Stimulated activated naive CD8-positive, alpha-beta T cell treated with anti-CD3 and anti-CD28 coated beads, Interleukin-15, amount 100 ng/mL, for 72 hours (primary cell): ENCODE results near the gene SETD6.

ENCODE experiments used
- ATAC-seq: fragments of 150-1000 bp; cut with Tn5 transposase; 2 replicates; pipeline ENCODE4 v1.10.0; 2021; ENCODE audit warnings: mild to moderate bottlenecking, moderate library complexity
- DNase-seq, 2 donors: peaks; one replicate each; pipeline ENCODE4 v3.0.0; 2021 to 2022
- H3K27ac Mint-ChIP-seq, 2 donors: one replicate each; pipeline ENCODE4 v1.8.0; 2022; ENCODE audit warnings: mild to moderate bottlenecking in 2 of 2, mixed read lengths in 2 of 2, moderate library complexity in 2 of 2
- H3K27me3 Mint-ChIP-seq: one replicate; pipeline ENCODE4 v1.8.0; 2022; ENCODE audit warnings: mixed read lengths
- H3K4me1 Mint-ChIP-seq: one replicate; pipeline ENCODE4 v1.8.0; 2022; ENCODE audit warnings: mild to moderate bottlenecking, mixed read lengths
- H3K4me3 Mint-ChIP-seq, 2 donors: one replicate each; pipeline ENCODE4 v1.8.0; 2022; ENCODE audit warnings: mild to moderate bottlenecking in 2 of 2, mixed read lengths in 2 of 2, moderate library complexity in 1 of 2
- H3K9me3 Mint-ChIP-seq, 2 donors: one replicate each; pipeline ENCODE4 v1.8.0; 2022; ENCODE audit warnings: mixed read lengths in 2 of 2

The SETD6 gene

GRCh38 chr16:58515125-58515870, at the start of gene SETD6:
SETD6 (plus strand) TSS chr16:58515517; CDS start chr16:58515538, 21 bp downstream.
- DNase-seq (peak; percentile 73 to 80), ATAC-seq (peak; percentile 83)
- Mint-ChIP-seq H3K27me3 (no peaks in the 10 kb centered on the region), H3K9me3 (no peaks in the 10 kb centered on the region), H3K27ac (peak within 1 kb of the TSS; percentile 91 to 95), H3K4me1 (peaks cover 69% of the 10 kb centered on the region), H3K4me3 (peak within 1 kb of the TSS; percentile 89 to 95)

GRCh38 chr16:58465817-58466216, 49.5 kb upstream of the SETD6 start:
- H3K4me3 Mint-ChIP-seq = no peak overlapping the region
- no peaks in the 10 kb centered on the region for H3K9me3 Mint-ChIP-seq
- H3K27ac Mint-ChIP-seq = no peak overlapping the region
- no peak for DNase-seq
- H3K4me1 Mint-ChIP-seq = peaks cover 11% of the 10 kb centered on the region
- peaks cover 77% of the 10 kb centered on the region for H3K27me3 Mint-ChIP-seq
- ATAC-seq = no peak

DNA sequence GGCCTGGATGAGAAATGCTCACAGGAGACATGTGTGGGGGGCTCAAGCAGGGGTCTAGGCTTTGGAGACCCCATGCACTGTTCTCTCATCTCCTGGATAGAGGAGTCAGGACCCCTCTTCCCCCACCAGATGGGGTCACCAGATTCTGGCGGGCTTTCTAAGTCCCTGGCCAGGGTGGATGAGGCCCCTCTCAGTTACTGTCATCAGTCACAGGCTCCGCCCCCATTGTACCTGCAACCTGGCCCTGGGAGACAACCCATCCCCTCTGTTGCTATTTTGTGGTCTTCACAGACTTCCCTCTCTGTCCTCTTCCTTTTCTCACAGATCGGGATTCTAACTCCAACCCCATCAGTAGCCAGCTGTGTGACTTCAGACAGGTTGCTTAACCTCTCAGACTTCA, 48.9 kb upstream of the SETD6 start:
- Mint-ChIP-seq H3K27me3 (peaks cover 75% of the 10 kb centered on the region), H3K27ac (no peak overlapping the region), H3K9me3 (no peaks in the 10 kb centered on the region), H3K4me3 (no peak overlapping the region), H3K4me1 (peaks cover 11% of the 10 kb centered on the region)
- DNase-seq (no peak), ATAC-seq (no peak)

DNA sequence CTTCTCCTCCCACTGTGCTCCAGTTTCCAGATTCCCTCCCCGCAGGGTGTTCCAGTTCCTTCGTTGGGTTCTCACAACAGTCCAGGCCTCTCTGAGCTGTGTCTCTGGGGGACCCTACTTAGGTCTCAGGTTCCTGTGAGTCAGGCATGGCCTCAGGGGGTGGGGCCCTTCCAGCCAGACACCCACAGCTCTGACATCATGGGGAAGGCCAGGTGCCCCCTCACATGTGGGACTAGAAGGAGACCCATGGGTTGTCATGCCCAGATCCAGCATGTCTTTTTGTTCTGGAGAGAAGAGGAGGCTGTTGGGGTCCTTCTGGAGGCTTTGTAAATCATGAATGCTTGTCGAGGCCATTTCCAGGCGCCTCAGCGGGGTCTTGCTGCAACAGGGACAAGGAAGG, 47.4 kb upstream of the SETD6 start:
- ATAC-seq = no peak
- Mint-ChIP-seq H3K4me3 (no peak overlapping the region), H3K27ac (no peak overlapping the region), H3K27me3 (peaks cover 66% of the 10 kb centered on the region), H3K4me1 (peaks cover 11% of the 10 kb centered on the region), H3K9me3 (no peaks in the 10 kb centered on the region)
- DNase-seq = no peak

DNA sequence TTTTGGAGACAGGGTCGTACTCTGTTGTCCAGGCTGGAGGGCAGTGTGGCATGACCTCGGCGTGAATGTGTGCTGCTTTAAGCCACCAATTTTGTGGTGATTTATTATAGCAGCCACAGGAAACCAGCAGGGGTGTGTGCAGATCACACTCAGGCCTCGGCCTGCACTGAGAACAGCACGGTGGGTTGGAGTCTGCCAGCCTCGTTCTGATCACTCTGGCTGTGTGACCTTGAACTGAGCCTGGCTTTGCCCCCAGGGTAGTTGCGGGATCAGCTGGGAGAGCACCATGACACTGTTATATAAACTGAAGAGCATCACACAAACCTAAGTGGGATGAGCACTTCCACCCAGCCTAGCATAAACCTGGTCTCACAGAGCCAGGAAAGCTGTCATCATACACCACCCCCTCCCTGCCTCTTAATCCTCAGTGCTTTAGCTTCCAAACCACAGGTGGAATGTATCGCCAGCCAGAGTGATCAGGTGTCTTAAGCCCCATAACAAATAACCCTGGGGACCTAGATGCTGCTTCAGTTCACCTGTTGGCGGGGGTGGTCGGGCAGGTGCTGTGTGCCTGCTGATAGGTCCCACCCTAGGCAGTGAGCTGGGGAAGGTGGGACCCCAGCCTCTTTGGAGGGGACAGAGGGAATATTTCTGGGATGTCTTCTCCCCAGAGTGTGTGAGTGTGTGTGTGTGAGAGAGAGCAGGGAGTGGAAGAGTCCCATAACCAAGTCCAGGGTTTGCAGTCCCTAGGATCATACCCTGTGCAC, 43.9 kb upstream of the SETD6 start:
- ATAC-seq (no peak), DNase-seq (no peak)
- no peaks in the 10 kb centered on the region for H3K9me3 Mint-ChIP-seq
- no peak overlapping the region for H3K27ac Mint-ChIP-seq
- no peak overlapping the region for H3K4me3 Mint-ChIP-seq
- H3K4me1 Mint-ChIP-seq = no peaks in the 10 kb centered on the region
- peaks cover 46% of the 10 kb centered on the region for H3K27me3 Mint-ChIP-seq

DNA sequence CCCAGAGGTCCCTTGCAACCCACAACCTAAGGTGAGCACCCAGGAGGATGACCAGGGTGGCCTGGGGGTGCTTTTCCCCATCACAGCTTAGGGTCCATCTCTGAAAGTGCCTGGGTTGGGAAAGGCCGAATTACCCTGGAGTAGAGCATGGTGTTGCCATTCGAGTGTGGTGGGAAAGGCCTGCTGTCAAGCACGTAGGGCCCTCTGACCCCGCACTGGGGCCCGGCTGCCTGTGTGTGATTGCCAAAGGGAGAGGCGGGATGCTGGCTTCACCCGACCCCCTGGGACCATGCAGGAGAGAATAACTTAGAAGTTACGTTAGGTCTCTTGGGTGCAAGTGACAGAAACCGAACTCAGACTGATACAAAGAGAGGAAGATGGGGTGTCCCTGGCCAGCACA, 43.1 kb upstream of the SETD6 start:
- no peak overlapping the region for H3K4me3 Mint-ChIP-seq
- no peak for DNase-seq
- no peaks in the 10 kb centered on the region for H3K9me3 Mint-ChIP-seq
- ATAC-seq = no peak
- H3K27me3 Mint-ChIP-seq = peaks cover 37% of the 10 kb centered on the region
- H3K27ac Mint-ChIP-seq = no peak overlapping the region
- no peaks in the 10 kb centered on the region for H3K4me1 Mint-ChIP-seq

DNA sequence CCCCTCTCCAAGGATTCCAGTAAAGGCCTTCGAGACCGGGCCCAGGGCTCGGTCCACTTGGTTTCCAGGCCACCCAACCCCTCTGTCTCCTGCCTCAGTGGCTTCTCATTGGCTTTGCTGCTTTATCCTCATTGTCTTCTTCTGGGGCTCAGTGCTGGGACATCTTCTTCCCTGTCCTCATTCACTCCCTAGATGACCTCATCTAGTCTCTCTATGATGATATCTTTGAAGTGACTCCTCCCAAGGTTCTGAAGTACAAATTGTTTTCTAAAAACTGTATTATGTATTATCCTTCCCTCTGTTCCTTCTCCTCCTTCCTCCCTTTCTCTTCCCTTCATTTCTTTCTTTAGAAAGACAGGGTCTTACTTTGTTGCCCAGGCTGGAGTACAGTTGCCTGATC, 42.5 kb upstream of the SETD6 start:
- peaks cover 32% of the 10 kb centered on the region for H3K27me3 Mint-ChIP-seq
- no peak for DNase-seq
- no peak for ATAC-seq

DNA sequence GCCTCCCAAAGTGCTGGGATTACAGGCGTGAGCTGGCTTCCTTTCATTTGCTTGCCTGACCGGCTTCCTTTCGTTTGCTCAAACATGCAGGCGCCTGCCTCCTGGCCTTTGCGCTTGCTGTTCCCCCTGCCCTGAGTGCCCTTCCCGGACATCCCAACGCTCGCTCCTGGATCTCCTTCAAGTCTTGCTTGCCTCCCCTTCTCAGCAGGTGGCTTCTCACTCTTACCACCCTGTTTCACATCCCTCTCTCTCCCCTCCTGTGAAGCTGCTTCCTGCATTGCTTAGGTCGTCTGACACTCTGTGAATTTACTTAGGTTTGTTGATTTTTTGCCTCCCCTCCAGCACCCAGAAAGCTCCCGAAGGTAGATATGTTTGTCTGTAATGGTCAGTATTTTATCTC, 41.0 kb upstream of the SETD6 start:
- DNase-seq = no peak
- H3K27ac Mint-ChIP-seq = no peak overlapping the region
- no peaks in the 10 kb centered on the region for H3K4me1 Mint-ChIP-seq
- no peaks in the 10 kb centered on the region for H3K9me3 Mint-ChIP-seq
- peaks cover 17% of the 10 kb centered on the region for H3K27me3 Mint-ChIP-seq
- no peak overlapping the region for H3K4me3 Mint-ChIP-seq
- ATAC-seq = no peak

More for the DNA sequence above, 42.5 kb upstream of the SETD6 start:
- Mint-ChIP-seq H3K4me3 (no peak overlapping the region), H3K4me1 (no peaks in the 10 kb centered on the region), H3K9me3 (no peaks in the 10 kb centered on the region), H3K27ac (peak overlapping the region; percentile 2 to 44)

DNA sequence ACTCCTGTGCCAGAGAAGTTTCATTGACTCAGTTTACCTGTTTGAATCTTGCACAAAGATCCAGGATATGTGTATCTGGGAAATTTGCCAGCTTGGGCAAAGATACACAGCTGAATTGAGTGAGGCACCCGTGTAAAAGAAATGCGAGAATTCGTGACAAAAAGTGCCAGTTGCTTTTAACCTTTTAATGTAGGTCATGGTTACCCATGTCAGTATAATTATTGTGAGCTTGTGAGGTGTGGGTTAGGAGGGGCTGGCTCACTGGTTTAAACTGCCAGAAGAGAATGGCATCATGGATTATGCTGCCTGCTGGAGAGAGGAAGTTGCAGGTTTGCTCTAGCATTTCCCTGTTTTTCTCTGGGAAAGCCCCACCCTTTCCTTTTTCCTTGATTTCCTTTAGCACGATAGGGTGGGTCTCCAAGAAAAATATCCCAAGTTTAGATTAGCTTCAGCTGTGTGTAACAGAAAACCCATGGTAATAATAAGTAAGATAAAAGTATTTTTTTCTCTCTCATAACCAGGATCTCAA, 40.2 kb upstream of the SETD6 start:
- no peak for DNase-seq
- H3K4me1 Mint-ChIP-seq = no peaks in the 10 kb centered on the region
- H3K27ac Mint-ChIP-seq = no peak overlapping the region
- H3K27me3 Mint-ChIP-seq = peaks cover 15% of the 10 kb centered on the region
- H3K4me3 Mint-ChIP-seq = no peak overlapping the region
- no peak for ATAC-seq
- no peaks in the 10 kb centered on the region for H3K9me3 Mint-ChIP-seq

DNA sequence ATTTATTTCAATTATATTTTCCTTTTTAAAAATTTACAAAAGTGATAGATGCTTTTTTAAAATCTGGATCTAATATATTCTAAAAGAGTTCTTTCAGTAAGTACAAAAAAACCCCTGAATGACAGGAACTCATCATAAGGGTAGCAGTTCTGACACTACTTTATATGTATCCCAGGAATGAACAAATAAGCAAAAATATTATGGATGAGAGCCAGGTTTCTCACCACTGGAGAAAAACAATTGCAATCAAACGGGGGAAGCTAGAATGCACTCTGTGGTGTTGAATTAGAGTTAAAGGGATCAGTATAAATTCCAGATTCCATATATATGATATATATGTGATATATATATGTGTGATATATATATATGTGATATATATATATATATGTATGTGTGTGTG, 38.5 kb upstream of the SETD6 start:
- ATAC-seq = no peak
- Mint-ChIP-seq H3K9me3 (no peaks in the 10 kb centered on the region), H3K27me3 (peaks cover 13% of the 10 kb centered on the region), H3K4me1 (no peaks in the 10 kb centered on the region), H3K27ac (no peak overlapping the region), H3K4me3 (no peak overlapping the region)
- no peak for DNase-seq

GRCh38 chr16:58478427-58478826, 36.9 kb upstream of the SETD6 start:
- H3K9me3 Mint-ChIP-seq = no peaks in the 10 kb centered on the region
- no peaks in the 10 kb centered on the region for H3K4me1 Mint-ChIP-seq
- DNase-seq (no peak), ATAC-seq (no peak)
- no peak overlapping the region for H3K27ac Mint-ChIP-seq
- peaks cover 7% of the 10 kb centered on the region for H3K27me3 Mint-ChIP-seq
- H3K4me3 Mint-ChIP-seq = no peak overlapping the region

DNA sequence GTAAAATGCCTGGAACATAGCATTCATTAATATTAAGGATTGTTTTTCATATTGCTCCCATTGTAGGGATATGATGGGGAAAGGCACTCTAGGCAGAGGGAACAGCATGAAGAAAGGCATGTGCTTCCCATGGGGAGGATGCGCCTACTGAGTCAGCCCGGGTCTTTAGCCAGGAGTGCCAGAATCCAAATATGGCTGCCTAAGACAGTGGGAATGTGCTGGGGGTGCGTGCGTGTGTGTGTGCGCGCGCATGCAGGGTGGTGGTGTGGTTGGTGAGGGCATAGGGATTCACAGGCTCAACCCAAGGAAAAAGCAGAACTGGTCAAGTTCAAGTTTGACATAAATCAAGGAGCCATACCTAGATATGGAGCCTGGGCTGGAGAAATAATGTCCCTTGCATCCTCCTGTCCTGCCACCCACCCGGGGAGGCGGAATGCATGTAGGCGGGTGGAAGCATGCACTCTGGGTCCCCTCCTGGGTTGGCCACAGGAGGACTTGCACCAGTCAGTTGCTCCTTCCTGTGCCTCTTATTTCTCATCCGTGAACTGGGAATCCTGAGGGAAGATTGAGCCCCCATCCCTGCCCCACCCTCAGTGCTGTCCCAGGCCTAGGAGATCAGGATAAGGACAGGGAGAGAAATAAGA, 34.0 kb upstream of the SETD6 start:
- H3K9me3 Mint-ChIP-seq = no peaks in the 10 kb centered on the region
- no peak for ATAC-seq

GRCh38 chr16:58481931-58482330, 33.4 kb upstream of the SETD6 start:
- Mint-ChIP-seq H3K4me1 (peaks cover 1% of the 10 kb centered on the region), H3K4me3 (no peak overlapping the region), H3K27me3 (peaks cover 11% of the 10 kb centered on the region), H3K27ac (no peak overlapping the region), H3K9me3 (no peaks in the 10 kb centered on the region)
- DNase-seq (no peak), ATAC-seq (no peak)

More for the DNA sequence above, 34.0 kb upstream of the SETD6 start:
- H3K4me1 Mint-ChIP-seq = no peaks in the 10 kb centered on the region
- DNase-seq = no peak
- H3K4me3 Mint-ChIP-seq = no peak overlapping the region
- peaks cover 6% of the 10 kb centered on the region for H3K27me3 Mint-ChIP-seq
- H3K27ac Mint-ChIP-seq = no peak overlapping the region

- no peak for ATAC-seq
- H3K4me1 Mint-ChIP-seq = peaks cover 5% of the 10 kb centered on the region
- H3K9me3 Mint-ChIP-seq = no peaks in the 10 kb centered on the region
- no peak overlapping the region for H3K27ac Mint-ChIP-seq
- DNase-seq = no peak
- H3K27me3 Mint-ChIP-seq = peaks cover 16% of the 10 kb centered on the region
- H3K4me3 Mint-ChIP-seq = no peak overlapping the region
Observed at GRCh38 chr16:58485184-58485887, 30.0 kb upstream of the SETD6 start.

- Mint-ChIP-seq H3K9me3 (no peaks in the 10 kb centered on the region), H3K4me1 (peaks cover 5% of the 10 kb centered on the region), H3K27ac (no peak overlapping the region), H3K27me3 (peaks cover 11% of the 10 kb centered on the region), H3K4me3 (peak overlapping the region in 1 of 2 donors; percentile 31)
- ATAC-seq (peak; percentile 83), DNase-seq (peak; percentile 72 to 75)
Observed at GRCh38 chr16:58487566-58488351, 27.6 kb upstream of the SETD6 start.
